GF-D8 (cell line): ENCODE measurements around the gene RNF38.
A peak's percentile ranks its signal among the peaks of the same experiment; 100 is the strongest.
"Not testable (repeated sequence)": the region's sequence is repeated elsewhere in the genome, so short reads cannot be mapped to it uniquely, and the experiment has no call there.

Source experiments
- DNase-seq: peaks from one replicate; lab custom pipeline; 2025; lab: John Stamatoyannopoulos, UW

Gene RNF38

GRCh38 chr9:36399980-36400331, at the start of gene RNF38:
Gene RNF38, minus strand, starts transcription at chr9:36400269. Its CDS starts 161 bp downstream, at chr9:36400108.
- peak; percentile 64 for DNase-seq

GRCh38 chr9:36448555-36448954, 48.5 kb upstream of the RNF38 start:
- not testable (repeated sequence) for DNase-seq

GRCh38 chr9:36448017-36448416, 47.9 kb upstream of the RNF38 start:
- DNase-seq = no peak

GRCh38 chr9:36446678-36447077, 46.6 kb upstream of the RNF38 start:
- not testable (repeated sequence) for DNase-seq

- DNase-seq = no peak
Measured at GRCh38 chr9:36445800-36446361, 45.8 kb upstream of the RNF38 start.

GRCh38 chr9:36444203-36444602, 44.1 kb upstream of the RNF38 start:
- DNase-seq = no peak

GRCh38 chr9:36443581-36443980, 43.5 kb upstream of the RNF38 start:
- no peak for DNase-seq

GRCh38 chr9:36442710-36443109, 42.6 kb upstream of the RNF38 start:
- no peak for DNase-seq

- no peak for DNase-seq
Measured at GRCh38 chr9:36441966-36442365, 41.9 kb upstream of the RNF38 start.

GRCh38 chr9:36438536-36439236, 38.6 kb upstream of the RNF38 start:
- DNase-seq = no peak

GRCh38 chr9:36437790-36438189, 37.7 kb upstream of the RNF38 start:
- no peak for DNase-seq

- DNase-seq = no peak
Measured at GRCh38 chr9:36436909-36437308, 36.8 kb upstream of the RNF38 start.

GRCh38 chr9:36433386-36433785, 33.3 kb upstream of the RNF38 start:
- no peak for DNase-seq

- DNase-seq = no peak
Measured at GRCh38 chr9:36431078-36431477, 31.0 kb upstream of the RNF38 start.

GRCh38 chr9:36426945-36427344, 26.9 kb upstream of the RNF38 start:
- peak; percentile 45 for DNase-seq

- no peak for DNase-seq
Measured at GRCh38 chr9:36426348-36426747, 26.3 kb upstream of the RNF38 start.

- DNase-seq = no peak
Measured at GRCh38 chr9:36424289-36425055, 24.4 kb upstream of the RNF38 start.

GRCh38 chr9:36423206-36423605, 23.1 kb upstream of the RNF38 start:
- no peak for DNase-seq

GRCh38 chr9:36416890-36417289, 16.8 kb upstream of the RNF38 start:
- DNase-seq = no peak

- no peak for DNase-seq
Measured at GRCh38 chr9:36415822-36416525, 15.9 kb upstream of the RNF38 start.

- not testable (repeated sequence) for DNase-seq
Measured at GRCh38 chr9:36411410-36411809, 11.3 kb upstream of the RNF38 start.

GRCh38 chr9:36409076-36409475, 9.0 kb upstream of the RNF38 start:
- DNase-seq = not testable (repeated sequence)
